IPS-18a (cell line): ENCODE results near the gene ADARB1.

Experiments used
- H3K27ac ChIP-seq: one replicate; pipeline ENCODE4 v1.5.1; 2013; ENCODE audit warnings: low read length
- H3K27me3 ChIP-seq: one replicate; pipeline ENCODE4 v1.6.1; 2013; ENCODE audit warnings: mild to moderate bottlenecking, low read length; ENCODE audit not compliant: control insufficient read depth, insufficient read depth
- H3K36me3 ChIP-seq: one replicate; pipeline ENCODE4 v1.6.1; 2013; ENCODE audit warnings: low read depth, low read length; ENCODE audit not compliant: control insufficient read depth
- H3K4me1 ChIP-seq: one replicate; pipeline ENCODE4 v1.6.1; 2013; ENCODE audit warnings: low read depth, low read length; ENCODE audit not compliant: control insufficient read depth
- H3K4me3 ChIP-seq: one replicate; pipeline ENCODE4 v1.5.1; 2013; ENCODE audit warnings: low read length
- H3K9ac ChIP-seq: one replicate; pipeline ENCODE4 v1.6.1; 2013; ENCODE audit warnings: mild to moderate bottlenecking, low read length, moderate library complexity
- H3K9me3 ChIP-seq: one replicate; pipeline ENCODE4 v1.6.1; 2013; ENCODE audit warnings: low read depth, low read length; ENCODE audit not compliant: control insufficient read depth

ADARB1 gene

DNA sequence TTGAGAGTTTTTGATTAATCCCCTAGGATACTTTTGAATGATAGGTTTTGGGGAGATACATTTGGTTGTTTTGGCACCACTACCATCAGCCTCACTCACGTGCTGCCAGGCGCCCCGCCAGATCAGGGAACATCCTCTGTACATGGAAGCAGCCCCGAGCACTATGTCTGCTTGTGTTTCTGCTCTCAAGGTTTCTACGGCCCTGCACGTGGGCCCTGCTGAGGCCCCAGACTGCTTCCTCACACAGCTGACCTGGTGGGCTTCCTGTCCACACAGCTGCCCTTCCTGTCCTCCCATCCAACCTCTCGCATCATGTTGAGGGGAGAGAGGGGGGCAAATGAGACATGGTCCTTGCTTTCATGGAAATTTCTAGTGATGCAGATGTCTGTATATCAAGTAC lies 20.0 kb downstream of the ADARB1 start:
- Histone ChIP-seq H3K36me3 (no peaks in the 10 kb centered on the region), H3K9me3 (no peaks in the 10 kb centered on the region), H3K27me3 (no peaks in the 10 kb centered on the region), H3K4me3 (no peak overlapping the region), H3K4me1 (no peaks in the 10 kb centered on the region), H3K27ac (no peak overlapping the region), H3K9ac (no peak overlapping the region)

- Histone ChIP-seq H3K9ac (no peak overlapping the region), H3K4me1 (no peaks in the 10 kb centered on the region), H3K27me3 (no peaks in the 10 kb centered on the region), H3K4me3 (no peak overlapping the region), H3K36me3 (no peaks in the 10 kb centered on the region), H3K9me3 (no peaks in the 10 kb centered on the region), H3K27ac (no peak overlapping the region)
Observed at GRCh38 chr21:45095505-45095904, 21.1 kb downstream of the ADARB1 start.

DNA sequence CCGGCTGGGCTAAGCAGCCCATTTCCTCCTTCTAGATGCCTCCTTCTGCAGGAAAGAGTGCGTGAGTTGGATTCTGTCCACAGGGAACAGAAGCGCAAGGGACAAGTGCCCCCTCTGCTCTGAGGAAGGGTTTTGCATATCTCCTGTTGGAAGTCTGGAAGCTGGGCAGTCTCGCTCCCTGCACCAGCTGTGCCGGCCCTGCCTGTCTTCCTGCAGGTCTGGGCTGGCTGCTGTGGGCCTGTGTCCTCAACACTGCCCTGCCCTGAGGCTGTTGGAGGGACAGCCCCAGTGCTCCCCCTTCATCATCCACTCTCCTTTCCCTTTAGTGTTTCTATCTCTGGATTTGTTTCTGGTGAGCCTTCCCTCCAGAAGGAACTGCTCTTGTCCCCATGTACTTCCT lies 21.8 kb downstream of the ADARB1 start:
- no peaks in the 10 kb centered on the region for H3K4me1 ChIP-seq
- H3K27me3 ChIP-seq, result no peaks in the 10 kb centered on the region
- H3K36me3 ChIP-seq, result no peaks in the 10 kb centered on the region
- no peak overlapping the region for H3K9ac ChIP-seq
- no peak overlapping the region for H3K27ac ChIP-seq
- H3K4me3 ChIP-seq, result no peak overlapping the region
- H3K9me3 ChIP-seq, result no peaks in the 10 kb centered on the region

GRCh38 chr21:45097827-45098387 lies 23.5 kb downstream of the ADARB1 start:
- no peak overlapping the region for H3K27ac ChIP-seq
- H3K9ac ChIP-seq, result no peak overlapping the region
- no peaks in the 10 kb centered on the region for H3K36me3 ChIP-seq
- peaks cover 2% of the 10 kb centered on the region for H3K4me1 ChIP-seq
- H3K9me3 ChIP-seq, result no peaks in the 10 kb centered on the region
- H3K27me3 ChIP-seq, result no peaks in the 10 kb centered on the region
- H3K4me3 ChIP-seq, result no peak overlapping the region

- H3K27me3 ChIP-seq, result no peaks in the 10 kb centered on the region
Observed at GRCh38 chr21:45098867-45099266, 24.5 kb downstream of the ADARB1 start.

DNA sequence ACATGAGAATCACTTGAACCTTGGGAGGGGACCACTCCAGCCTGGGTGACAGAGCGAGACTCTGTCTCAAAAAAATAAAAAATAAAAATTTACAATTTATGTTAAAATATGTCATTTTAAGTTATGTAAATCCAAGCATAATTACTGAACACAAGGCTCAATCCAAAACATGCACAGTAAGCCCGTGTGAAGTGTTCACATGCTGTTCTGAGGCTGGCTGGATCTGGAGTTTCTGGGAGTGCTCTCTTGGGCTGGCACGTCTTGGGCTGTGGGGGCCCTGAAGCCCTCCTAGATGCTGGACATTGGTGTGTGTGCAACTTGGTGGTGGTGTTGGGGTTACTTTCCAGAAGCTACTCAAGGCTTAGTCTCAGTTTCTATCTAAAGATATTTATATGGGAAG lies 25.2 kb downstream of the ADARB1 start:
- Histone ChIP-seq H3K27ac (no peak overlapping the region), H3K36me3 (no peaks in the 10 kb centered on the region), H3K4me3 (no peak overlapping the region), H3K27me3 (no peaks in the 10 kb centered on the region), H3K4me1 (peaks cover 2% of the 10 kb centered on the region), H3K9me3 (no peaks in the 10 kb centered on the region), H3K9ac (no peak overlapping the region)

More at GRCh38 chr21:45098867-45099266, 24.5 kb downstream of the ADARB1 start:
- Histone ChIP-seq H3K27ac (no peak overlapping the region), H3K36me3 (no peaks in the 10 kb centered on the region), H3K9ac (no peak overlapping the region), H3K9me3 (no peaks in the 10 kb centered on the region), H3K4me1 (peaks cover 2% of the 10 kb centered on the region), H3K4me3 (no peak overlapping the region)

GRCh38 chr21:45100866-45101265 lies 26.5 kb downstream of the ADARB1 start:
- no peak overlapping the region for H3K4me3 ChIP-seq
- no peaks in the 10 kb centered on the region for H3K36me3 ChIP-seq
- H3K9me3 ChIP-seq, result no peaks in the 10 kb centered on the region
- no peaks in the 10 kb centered on the region for H3K27me3 ChIP-seq
- H3K9ac ChIP-seq, result no peak overlapping the region
- peaks cover 2% of the 10 kb centered on the region for H3K4me1 ChIP-seq
- no peak overlapping the region for H3K27ac ChIP-seq

DNA sequence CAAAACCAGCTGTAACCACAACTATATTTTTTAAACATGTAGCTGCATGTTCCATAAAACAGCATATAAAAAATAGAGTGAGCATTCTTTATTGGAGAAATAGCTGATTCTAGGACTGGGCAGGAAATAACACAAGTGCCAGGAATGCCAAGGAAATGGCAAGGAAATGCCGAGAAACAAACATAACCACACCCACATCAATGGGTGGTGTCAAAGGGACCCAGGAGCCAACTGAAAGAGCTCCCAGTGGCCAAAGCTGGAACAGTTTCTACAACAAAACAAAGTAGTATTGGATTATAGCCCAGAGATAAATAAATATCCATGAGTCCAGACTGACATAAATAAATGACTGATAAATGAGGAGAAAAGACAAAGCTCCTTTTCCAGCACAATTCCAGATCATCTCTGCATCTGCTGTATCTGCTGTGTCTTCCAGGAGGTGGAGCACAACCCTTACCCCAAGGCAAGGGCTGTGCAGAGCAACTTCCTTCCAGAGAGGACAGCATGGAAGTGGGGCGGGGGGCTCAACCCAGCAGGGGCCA lies 28.1 kb downstream of the ADARB1 start:
- H3K27me3 ChIP-seq, result no peaks in the 10 kb centered on the region
- no peak overlapping the region for H3K4me3 ChIP-seq
- peaks cover 2% of the 10 kb centered on the region for H3K4me1 ChIP-seq
- no peak overlapping the region for H3K27ac ChIP-seq
- no peaks in the 10 kb centered on the region for H3K9me3 ChIP-seq
- H3K9ac ChIP-seq, result no peak overlapping the region
- no peaks in the 10 kb centered on the region for H3K36me3 ChIP-seq

GRCh38 chr21:45103971-45104520 lies 29.7 kb downstream of the ADARB1 start:
- Histone ChIP-seq H3K27ac (no peak overlapping the region), H3K4me1 (peaks cover 2% of the 10 kb centered on the region), H3K27me3 (no peaks in the 10 kb centered on the region), H3K9ac (no peak overlapping the region), H3K36me3 (no peaks in the 10 kb centered on the region), H3K4me3 (no peak overlapping the region), H3K9me3 (no peaks in the 10 kb centered on the region)

DNA sequence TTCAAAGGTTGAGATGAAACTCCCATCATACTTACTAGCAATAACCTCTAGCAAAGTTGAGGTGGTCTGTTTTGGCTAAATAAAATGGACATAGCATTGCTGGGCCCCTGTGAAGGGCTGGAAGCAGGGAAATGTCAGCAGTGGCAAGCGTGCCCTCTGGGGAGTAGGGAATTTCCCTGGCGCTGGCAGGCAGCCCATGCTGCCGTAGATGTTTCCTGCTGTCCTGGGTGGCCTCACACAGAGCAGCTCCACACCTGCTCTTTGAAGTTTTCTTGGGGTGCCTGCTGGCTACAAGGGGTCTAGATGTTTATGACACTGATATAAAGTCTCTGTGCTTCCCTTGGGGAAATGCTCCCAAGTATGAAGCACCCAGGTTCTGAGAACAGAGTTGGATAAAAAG lies 30.2 kb downstream of the ADARB1 start:
- Histone ChIP-seq H3K9ac (no peak overlapping the region), H3K4me1 (peaks cover 2% of the 10 kb centered on the region), H3K27me3 (no peaks in the 10 kb centered on the region), H3K36me3 (no peaks in the 10 kb centered on the region), H3K9me3 (no peaks in the 10 kb centered on the region), H3K4me3 (no peak overlapping the region), H3K27ac (no peak overlapping the region)

DNA sequence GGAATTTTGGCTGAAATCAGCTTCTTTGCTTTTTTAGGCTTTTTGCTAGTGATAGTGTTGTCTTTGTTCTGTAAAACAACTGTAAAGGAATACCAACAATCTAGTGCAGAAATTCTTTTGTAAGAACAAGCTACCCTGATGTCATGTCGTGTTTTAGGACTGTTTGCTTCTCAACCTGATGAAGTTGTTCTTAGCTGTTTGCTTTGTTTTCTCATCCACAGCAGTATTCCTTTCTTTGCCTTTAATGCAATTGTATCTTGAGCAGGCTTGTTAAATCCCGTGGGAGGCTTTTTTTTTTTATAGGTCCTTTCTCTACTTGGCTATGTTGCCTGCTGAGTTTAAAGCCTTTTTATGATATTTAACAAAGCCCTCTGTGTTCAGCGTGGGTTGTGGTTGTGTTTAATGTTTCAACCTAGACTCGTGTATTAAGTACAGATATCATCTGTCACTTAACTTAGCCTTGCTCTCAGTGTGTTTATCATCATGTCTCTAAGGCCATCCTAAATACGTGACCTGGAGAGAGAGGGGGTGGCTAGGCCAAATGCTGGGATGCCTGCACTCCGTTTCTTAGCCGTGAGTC lies 31.6 kb downstream of the ADARB1 start:
- Histone ChIP-seq H3K27me3 (no peaks in the 10 kb centered on the region), H3K9ac (no peak overlapping the region), H3K4me3 (no peak overlapping the region), H3K36me3 (no peaks in the 10 kb centered on the region), H3K9me3 (no peaks in the 10 kb centered on the region), H3K4me1 (peaks cover 2% of the 10 kb centered on the region), H3K27ac (no peak overlapping the region)
